Ovary (tissue), 9 donors: Measurements from ENCODE around the gene BLTP3A. TPM values are rescaled to one million over a fixed set of nuclear protein-coding genes. Genes with fewer than 3 reads are reported as not detected.

Source experiments
- polyA plus RNA-seq, 2 donors: library from polyadenylated mRNA; stranded (reverse); fragments of 200-250 nt in 1 of 2; fragments of 350-450 nt in 1 of 2; fragmentation: Illumina TruSeq in 1 of 2; extraction: RNeasy Lipid Tissue Mini Kit (QIAGEN cat#74804) in 1 of 2; gene quantifications; one replicate each; pipeline ENCODE4 v1.2.3, GENCODE V29; 2013 to 2014
- small RNA-seq: library from RNA; depleted of rRNA; stranded (forward); fragments of <200 nt; gene quantifications from one replicate; pipeline ENCODE3, GENCODE V24; 2016
- total RNA-seq, 7 donors: library from RNA; depleted of rRNA in 2 of 7; stranded (reverse); fragments of >200 nt in 2 of 7; fragmentation: NEBNext Ultra II Directional in 3 of 7; extraction: Animal tissue kit (Norgen Biotek cat#: 25700) in 3 of 7; gene quantifications; one replicate each; pipeline versions ENCODE4 v1.1.0 to v1.2.4, GENCODE V29; 2016 to 2023
- donor health status: DM: no; HTN: no; CAD: no; lungs with moderate emphysema.
- donor health status: DM: no; HTN: no; CAD: no.
- donor health status: Bipolar disorder and iron deficiency.
- donor health status: DM: yes; HTN: yes; CAD: no.
- donor health status: DM: no; HTN: no; CAD: no.
- donor health status: DM: yes; HTN: yes; CAD: no.

The BLTP3A gene
- total and polyA plus RNA-seq, 9 donors = 2.7 to 18.1 (median 7.5) TPM

Small RNAs within 50 kb of the gene (small RNA-seq; reads per million reads assigned to genes)
- gene RF00019 = not detected

Other genes starting within 250 kb of the BLTP3A start
- gene SPDEF, start 235.8 kb upstream of the BLTP3A start, total RNA-seq = 1 to 10 TPM in 1 of 7 donors, under 1 TPM in 4, not detected in 2; 0.24 to 1.6 (median 0.69) TPM
- under 1 TPM in 1 of 2 donors, not detected in 1; 0.11 TPM for gene SPDEF, start 235.8 kb upstream of the BLTP3A start, polyA plus RNA-seq
- 10 to 100 TPM; 29.4 to 59.8 (median 47.6) TPM for gene ILRUN, start 95.3 kb upstream of the BLTP3A start, total RNA-seq
- gene ILRUN, start 95.3 kb upstream of the BLTP3A start, polyA plus RNA-seq = 10 to 100 TPM; 40.2 to 86.5 TPM
- gene SNRPC, start 34.6 kb upstream of the BLTP3A start, total RNA-seq = 10 to 100 TPM; 46.6 to 93.2 (median 57.1) TPM
- 10 to 100 TPM; 79.5 to 94.3 TPM for gene SNRPC, start 34.6 kb upstream of the BLTP3A start, polyA plus RNA-seq
- 10 to 100 TPM; 16.0 to 25.0 (median 19.1) TPM for gene TAF11, start 96.0 kb downstream of the BLTP3A start, total RNA-seq
- 10 to 100 TPM; 30.7 to 30.8 TPM for gene TAF11, start 96.0 kb downstream of the BLTP3A start, polyA plus RNA-seq
- gene ANKS1A, start 97.2 kb downstream of the BLTP3A start, total RNA-seq = 10 to 100 TPM; 16.0 to 45.0 (median 28.9) TPM
- 10 to 100 TPM; 19.2 to 20.5 TPM for gene ANKS1A, start 97.2 kb downstream of the BLTP3A start, polyA plus RNA-seq